Esophagus squamous epithelium (tissue), 4 donors: ENCODE results near the gene PARD3.

Experiments used
- CTCF ChIP-seq, 6 experiments: fragments of 450-650 bp in 4 of 6; fragments of 200-600 bp in 2 of 6; sonication (generic) in 2 of 6; IDR thresholded peaks; one replicate each; pipeline ENCODE4 v1.5.1; 2016 to 2019; ENCODE audit warnings: antibody characterized with exemption in 6 of 6, mild to moderate bottlenecking in 4 of 6, moderate library complexity in 4 of 6
- POLR2A ChIP-seq, 4 donors: fragments of 450-650 bp; IDR thresholded peaks; one replicate each; pipeline ENCODE4 v1.6.1; 2017; ENCODE audit warnings: antibody characterized with exemption in 4 of 4, mild to moderate bottlenecking in 4 of 4, moderate library complexity in 3 of 4

GRCh38 chr10:34240039-34240438 lies 575.1 kb downstream of the PARD3 start:
- TF ChIP-seq CTCF (IDR thresholded peaks at IDR 0.05): no peak
- TF ChIP-seq POLR2A (IDR thresholded peaks at IDR 0.05): no peak
